HG02678 (cell line): Measurements from ENCODE around the gene PCSK4.
"Not testable (repeated sequence)": the region's sequence is repeated elsewhere in the genome, so short reads cannot be mapped to it uniquely, and the experiment has no call there.

ENCODE experiments used
- ATAC-seq: cut with Tn5 transposase; IDR thresholded peaks from one replicate; pipeline ENCODE4 v1.9.1; 2021; ENCODE audit warnings: mild to moderate bottlenecking, moderate library complexity; ENCODE audit not compliant: unreplicated experiment

Gene PCSK4

GRCh38 chr19:1522838-1523237 lies 32.7 kb upstream of the PCSK4 start:
- no peak for ATAC-seq

- ATAC-seq, result no peak
These were observed 31.9 kb upstream of the PCSK4 start for GRCh38 chr19:1522061-1522460.

GRCh38 chr19:1521636-1522035 lies 31.5 kb upstream of the PCSK4 start:
- no peak for ATAC-seq

GRCh38 chr19:1520203-1520780 lies 30.1 kb upstream of the PCSK4 start:
- ATAC-seq, result no peak

GRCh38 chr19:1519802-1520201 lies 29.7 kb upstream of the PCSK4 start:
- ATAC-seq, result not testable (repeated sequence)

GRCh38 chr19:1518471-1518870 lies 28.3 kb upstream of the PCSK4 start:
- no peak for ATAC-seq

- no peak for ATAC-seq
These were observed 26.2 kb upstream of the PCSK4 start for GRCh38 chr19:1516395-1516753.

GRCh38 chr19:1514986-1515721 lies 25.0 kb upstream of the PCSK4 start:
- no peak for ATAC-seq

- no peak for ATAC-seq
These were observed 24.1 kb upstream of the PCSK4 start for GRCh38 chr19:1514295-1514661.

- ATAC-seq, result no peak
These were observed 23.5 kb upstream of the PCSK4 start for GRCh38 chr19:1513499-1514294.

GRCh38 chr19:1512671-1513498 lies 22.7 kb upstream of the PCSK4 start, which contains the start of gene ADAMTSL5:
Gene ADAMTSL5, minus strand, starts transcription at chr19:1513019. Its CDS starts 2,076 bp downstream, at chr19:1510943.
- no peak for ATAC-seq

- ATAC-seq, result no peak
These were observed 21.5 kb upstream of the PCSK4 start for GRCh38 chr19:1511318-1512317.

- ATAC-seq, result no peak
These were observed 20.7 kb upstream of the PCSK4 start for GRCh38 chr19:1510807-1511206.

- ATAC-seq, result no peak
These were observed 20.3 kb upstream of the PCSK4 start for GRCh38 chr19:1510442-1510806.

- ATAC-seq, result no peak
These were observed 19.7 kb upstream of the PCSK4 start for GRCh38 chr19:1509602-1510441.

- no peak for ATAC-seq
These were observed 18.3 kb upstream of the PCSK4 start for GRCh38 chr19:1508507-1508856.

- ATAC-seq, result no peak
These were observed 17.8 kb upstream of the PCSK4 start for GRCh38 chr19:1507763-1508506.

- ATAC-seq, result no peak
These were observed 17.1 kb upstream of the PCSK4 start for GRCh38 chr19:1507192-1507660.
